Testis (tissue), 2 donors: ENCODE measurements around the gene PAN3.

Experiments used
- POLR2A ChIP-seq: fragments of 450-650 bp; IDR thresholded peaks from one replicate; pipeline ENCODE4 v1.6.1; 2017; ENCODE audit warnings: antibody characterized with exemption, mild to moderate bottlenecking, moderate library complexity
- TF ChIP-seq, protein P1 (sequence below), 3 experiments: fragments of 450-650 bp in 2 of 3; fragments of 200-600 bp in 1 of 3; sonication (generic) in 1 of 3; IDR thresholded peaks; one replicate each; pipeline ENCODE4 v1.5.1; 2016 to 2019; ENCODE audit warnings: antibody characterized with exemption in 3 of 3, mild to moderate bottlenecking in 2 of 3, moderate library complexity in 1 of 3

DNA sequence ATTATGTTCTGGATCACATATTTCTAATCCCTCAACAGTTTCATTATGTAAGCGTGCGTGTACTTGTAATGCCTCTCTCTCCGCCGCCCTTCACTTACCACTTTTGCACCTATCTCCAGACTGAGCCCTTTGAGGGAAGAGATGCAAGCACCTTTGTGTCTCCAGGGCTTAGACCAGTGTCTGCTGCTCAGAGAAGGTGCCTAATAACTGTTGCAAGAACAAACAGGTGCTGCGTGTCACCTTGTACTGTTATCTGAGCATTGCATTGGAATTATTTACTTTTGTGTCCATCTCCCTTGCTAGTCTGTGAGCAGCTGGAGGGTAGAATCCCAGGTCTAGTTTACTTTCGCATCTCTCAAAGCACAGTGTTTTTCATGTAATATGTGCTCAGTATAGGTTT lies 200.4 kb downstream of the PAN3 start:
- TF ChIP-seq, protein P1, sequence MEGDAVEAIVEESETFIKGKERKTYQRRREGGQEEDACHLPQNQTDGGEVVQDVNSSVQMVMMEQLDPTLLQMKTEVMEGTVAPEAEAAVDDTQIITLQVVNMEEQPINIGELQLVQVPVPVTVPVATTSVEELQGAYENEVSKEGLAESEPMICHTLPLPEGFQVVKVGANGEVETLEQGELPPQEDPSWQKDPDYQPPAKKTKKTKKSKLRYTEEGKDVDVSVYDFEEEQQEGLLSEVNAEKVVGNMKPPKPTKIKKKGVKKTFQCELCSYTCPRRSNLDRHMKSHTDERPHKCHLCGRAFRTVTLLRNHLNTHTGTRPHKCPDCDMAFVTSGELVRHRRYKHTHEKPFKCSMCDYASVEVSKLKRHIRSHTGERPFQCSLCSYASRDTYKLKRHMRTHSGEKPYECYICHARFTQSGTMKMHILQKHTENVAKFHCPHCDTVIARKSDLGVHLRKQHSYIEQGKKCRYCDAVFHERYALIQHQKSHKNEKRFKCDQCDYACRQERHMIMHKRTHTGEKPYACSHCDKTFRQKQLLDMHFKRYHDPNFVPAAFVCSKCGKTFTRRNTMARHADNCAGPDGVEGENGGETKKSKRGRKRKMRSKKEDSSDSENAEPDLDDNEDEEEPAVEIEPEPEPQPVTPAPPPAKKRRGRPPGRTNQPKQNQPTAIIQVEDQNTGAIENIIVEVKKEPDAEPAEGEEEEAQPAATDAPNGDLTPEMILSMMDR (IDR thresholded peaks at IDR 0.05), result no peak
- TF ChIP-seq POLR2A, result no peak
